Liver (tissue), 9 donors: ENCODE measurements around the gene FKTN. TPM values are rescaled to one million over a fixed set of nuclear protein-coding genes. Genes with fewer than 3 reads are reported as not detected.

Source experiments
- DNase-seq: peaks from one replicate; pipeline ENCODE4 v3.0.0-alpha.2; 2017; ENCODE audit warnings: low spot score
- H3K27ac ChIP-seq, 2 donors: one replicate each; pipeline ENCODE4 v1.7.0; 2013; ENCODE audit warnings: inconsistent platforms in 2 of 2, low read length in 2 of 2, control low read depth in 1 of 2, low read depth in 1 of 2, mild to moderate bottlenecking in 1 of 2
- H3K27me3 ChIP-seq, 4 donors: one replicate each; pipeline versions ENCODE4 v1.6.1 to v1.7.0; 2013; ENCODE audit warnings: low read length in 3 of 4, inconsistent platforms in 1 of 4, mild to moderate bottlenecking in 1 of 4, moderate library complexity in 1 of 4; ENCODE audit not compliant: control insufficient read depth in 4 of 4, insufficient read depth in 4 of 4
- H3K36me3 ChIP-seq, 4 donors: one replicate each; pipeline versions ENCODE4 v1.6.1 to v1.7.0; 2013; ENCODE audit warnings: low read length in 3 of 4, mild to moderate bottlenecking in 3 of 4, low read depth in 1 of 4, moderate library complexity in 1 of 4; ENCODE audit not compliant: control insufficient read depth in 4 of 4, insufficient read depth in 3 of 4
- H3K4me1 ChIP-seq, 4 donors: one replicate each; pipeline versions ENCODE4 v1.6.1 to v1.7.0; 2013; ENCODE audit warnings: low read length in 3 of 4, mild to moderate bottlenecking in 3 of 4, moderate library complexity in 1 of 4; ENCODE audit not compliant: control insufficient read depth in 4 of 4, insufficient read depth in 4 of 4
- H3K4me3 ChIP-seq, 3 donors: one replicate each; pipeline versions ENCODE4 v1.6.1 to v1.7.0; 2013; ENCODE audit warnings: low read length in 3 of 3, control low read depth in 1 of 3, low read depth in 1 of 3, mild to moderate bottlenecking in 1 of 3
- H3K9ac ChIP-seq, 2 donors: one replicate each; pipeline ENCODE4 v1.7.0; 2013; ENCODE audit warnings: low read length in 2 of 2, mild to moderate bottlenecking in 2 of 2, moderate library complexity in 2 of 2, control low read depth in 1 of 2, low read depth in 1 of 2
- H3K9me3 ChIP-seq, 4 donors: one replicate each; pipeline versions ENCODE4 v1.6.1 to v1.7.0; 2013; ENCODE audit warnings: low read length in 3 of 4; ENCODE audit not compliant: control insufficient read depth in 4 of 4
- EGR1 ChIP-seq, 2 donors: IDR thresholded peaks; 2 replicates each; pipeline ENCODE4 v1.6.1; 2016 to 2018; ENCODE audit warnings: antibody characterized with exemption in 2 of 2, low read depth in 2 of 2
- FOXA1 ChIP-seq: IDR thresholded peaks from 2 replicates; pipeline ENCODE4 v1.6.1; 2016; ENCODE audit warnings: antibody characterized with exemption
- NR2F2 ChIP-seq: IDR thresholded peaks from 2 replicates; pipeline ENCODE4 v1.6.1; 2016; ENCODE audit warnings: antibody characterized with exemption
- RAD21 ChIP-seq, 2 donors: IDR thresholded peaks; 2 replicates each; pipeline ENCODE4 v1.6.1; 2016; ENCODE audit warnings: antibody characterized with exemption in 2 of 2, mild to moderate bottlenecking in 2 of 2
- SP1 ChIP-seq: IDR thresholded peaks from 2 replicates; pipeline ENCODE4 v1.6.1; 2018; ENCODE audit warnings: antibody characterized with exemption, mild to moderate bottlenecking
- YY1 ChIP-seq: IDR thresholded peaks from 2 replicates; pipeline ENCODE4 v1.6.1; 2016; ENCODE audit warnings: antibody characterized with exemption, mild to moderate bottlenecking
- WGBS: extraction: QIAGEN DNeasy Blood & Tissue Kit; methylation state at CpG from one replicate; pipeline ENCODE4 v1.1.7; 2013; 5-methylcytosine and 5-hydroxymethylcytosine counted together
- polyA plus RNA-seq, 2 donors: library from polyadenylated mRNA; stranded (reverse) in 1 of 2; unstranded in 1 of 2; fragments of 200-250 nt in 1 of 2; fragments of >200 nt in 1 of 2; fragmentation: Nextera tagmentation in 1 of 2; extraction: Ambion mirVana in 1 of 2; gene quantifications; one replicate each; pipeline versions ENCODE4 v1.2.1 to v1.2.3, GENCODE V29; 2013 to 2015
- total RNA-seq, 2 donors: library from RNA; depleted of rRNA; stranded (reverse); fragments of >200 nt; gene quantifications; one replicate each; pipeline ENCODE4 v1.2.3, GENCODE V29; 2014
- TF ChIP-seq, protein P1 (sequence below): IDR thresholded peaks from 2 replicates; pipeline ENCODE4 v1.6.1; 2016; ENCODE audit warnings: antibody characterized with exemption, mild to moderate bottlenecking
- donor health status: healthy.
- donor health status: healthy.
- donor health status: healthy.
- donor health status: healthy.
- donor health status: healthy.

The FKTN gene
- total and polyA plus RNA-seq, 4 donors, result 2.0 to 8.7 (median 4.5) TPM

DNA sequence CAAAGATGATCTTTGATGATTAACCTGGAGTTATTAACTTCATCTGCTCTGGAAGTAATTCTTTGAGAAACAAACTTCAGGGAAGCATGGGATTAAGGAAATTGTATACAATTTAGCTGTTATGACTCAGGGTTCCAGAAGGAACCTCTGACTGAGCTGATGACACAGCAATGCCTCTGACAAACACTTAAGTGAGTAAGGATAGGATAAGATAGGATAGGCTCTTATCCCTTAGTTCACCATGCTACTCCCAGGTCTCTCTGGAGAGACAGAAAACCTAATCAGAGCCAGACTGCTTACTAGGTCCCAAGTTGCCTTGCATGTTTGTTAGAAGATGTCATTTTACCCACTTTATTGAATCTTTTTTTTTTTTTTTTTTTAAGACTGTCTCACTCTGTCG, 123.8 kb downstream of the FKTN start:
- Histone ChIP-seq H3K27ac (no peak overlapping the region), H3K4me1 (peaks cover 0 to 20% (median 9%) of the 10 kb centered on the region in 4 donors), H3K4me3 (no peak overlapping the region), H3K36me3 (no peaks in the 10 kb centered on the region), H3K27me3 (no peaks in the 10 kb centered on the region), H3K9ac (no peak overlapping the region), H3K9me3 (no peaks in the 10 kb centered on the region)
- DNase-seq, result no peak
- 95% methylated on average over 1 of the region's 1 CpG for WGBS
- TF ChIP-seq SP1 (no peak), YY1 (no peak), RAD21 (IDR thresholded peaks at IDR 0.05) (no peak), EGR1 (IDR thresholded peaks at IDR 0.05; ENCODE audit: low read depth in 2 of 2) (no peak)

DNA sequence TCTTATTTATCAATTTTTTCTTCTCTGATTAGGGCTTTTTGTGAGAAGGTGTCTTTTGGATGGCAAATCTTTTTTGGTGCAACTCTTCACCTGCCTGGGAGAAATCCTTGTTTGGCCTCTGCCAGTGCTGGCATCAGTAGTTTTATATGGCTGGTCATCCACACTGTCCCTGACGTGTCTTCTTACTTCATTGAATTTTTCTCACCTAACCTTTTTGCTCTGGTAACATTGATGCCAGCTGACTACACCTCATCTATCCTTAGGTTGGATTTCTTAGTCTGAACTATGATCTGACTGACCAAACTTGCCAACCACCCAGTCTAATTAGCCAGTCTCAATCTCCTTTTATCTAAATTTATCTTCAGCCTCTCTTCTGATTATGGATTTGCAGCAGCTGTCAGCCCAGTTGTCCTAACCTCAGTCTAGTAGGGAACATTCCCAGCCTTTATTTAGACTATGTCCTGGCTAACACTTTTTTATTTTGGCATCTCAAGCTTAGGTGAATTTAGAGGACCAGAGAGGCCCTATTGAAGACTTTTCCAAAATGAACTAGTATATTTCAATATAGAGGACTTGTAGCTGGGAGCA, 125.9 kb downstream of the FKTN start:
- H3K27me3 ChIP-seq, result no peaks in the 10 kb centered on the region
- no peak overlapping the region for H3K27ac ChIP-seq
- no peaks in the 10 kb centered on the region for H3K36me3 ChIP-seq
- H3K4me1 ChIP-seq, result peaks cover 0 to 6% (median 5%) of the 10 kb centered on the region in 4 donors
- H3K9me3 ChIP-seq, result no peaks in the 10 kb centered on the region
- 88% methylated on average over 1 of the region's 1 CpG for WGBS
- H3K4me3 ChIP-seq, result no peak overlapping the region
- TF ChIP-seq NR2F2, result no peak
- DNase-seq, result no peak
- no peak overlapping the region for H3K9ac ChIP-seq

DNA sequence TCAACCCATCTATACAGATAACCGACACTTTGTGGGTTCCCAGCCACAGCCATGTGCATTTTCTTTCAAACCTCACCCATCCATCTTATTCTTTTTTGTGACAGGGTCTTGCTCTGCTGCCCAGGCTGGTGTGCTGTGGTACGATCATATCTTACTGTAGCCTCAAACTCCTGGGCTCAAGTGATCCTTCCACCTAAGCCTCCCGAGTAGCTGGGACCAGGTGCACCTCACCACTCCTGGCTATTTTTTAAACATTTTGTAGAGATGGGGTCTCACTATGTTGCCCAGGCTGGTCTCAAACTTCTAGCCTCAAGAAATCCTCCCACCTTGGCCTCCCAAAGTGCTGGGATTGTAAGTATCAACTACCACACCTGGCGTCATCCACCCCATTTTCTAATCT, 129.0 kb downstream of the FKTN start:
- H3K27ac ChIP-seq, result no peak overlapping the region
- WGBS, result 97% methylated on average over 4 of the region's 4 CpGs
- H3K9me3 ChIP-seq, result no peaks in the 10 kb centered on the region
- no peak for DNase-seq
- no peaks in the 10 kb centered on the region for H3K4me1 ChIP-seq
- H3K9ac ChIP-seq, result no peak overlapping the region
- H3K27me3 ChIP-seq, result no peaks in the 10 kb centered on the region
- TF ChIP-seq FOXA1, result no peak
- TF ChIP-seq, protein P1, sequence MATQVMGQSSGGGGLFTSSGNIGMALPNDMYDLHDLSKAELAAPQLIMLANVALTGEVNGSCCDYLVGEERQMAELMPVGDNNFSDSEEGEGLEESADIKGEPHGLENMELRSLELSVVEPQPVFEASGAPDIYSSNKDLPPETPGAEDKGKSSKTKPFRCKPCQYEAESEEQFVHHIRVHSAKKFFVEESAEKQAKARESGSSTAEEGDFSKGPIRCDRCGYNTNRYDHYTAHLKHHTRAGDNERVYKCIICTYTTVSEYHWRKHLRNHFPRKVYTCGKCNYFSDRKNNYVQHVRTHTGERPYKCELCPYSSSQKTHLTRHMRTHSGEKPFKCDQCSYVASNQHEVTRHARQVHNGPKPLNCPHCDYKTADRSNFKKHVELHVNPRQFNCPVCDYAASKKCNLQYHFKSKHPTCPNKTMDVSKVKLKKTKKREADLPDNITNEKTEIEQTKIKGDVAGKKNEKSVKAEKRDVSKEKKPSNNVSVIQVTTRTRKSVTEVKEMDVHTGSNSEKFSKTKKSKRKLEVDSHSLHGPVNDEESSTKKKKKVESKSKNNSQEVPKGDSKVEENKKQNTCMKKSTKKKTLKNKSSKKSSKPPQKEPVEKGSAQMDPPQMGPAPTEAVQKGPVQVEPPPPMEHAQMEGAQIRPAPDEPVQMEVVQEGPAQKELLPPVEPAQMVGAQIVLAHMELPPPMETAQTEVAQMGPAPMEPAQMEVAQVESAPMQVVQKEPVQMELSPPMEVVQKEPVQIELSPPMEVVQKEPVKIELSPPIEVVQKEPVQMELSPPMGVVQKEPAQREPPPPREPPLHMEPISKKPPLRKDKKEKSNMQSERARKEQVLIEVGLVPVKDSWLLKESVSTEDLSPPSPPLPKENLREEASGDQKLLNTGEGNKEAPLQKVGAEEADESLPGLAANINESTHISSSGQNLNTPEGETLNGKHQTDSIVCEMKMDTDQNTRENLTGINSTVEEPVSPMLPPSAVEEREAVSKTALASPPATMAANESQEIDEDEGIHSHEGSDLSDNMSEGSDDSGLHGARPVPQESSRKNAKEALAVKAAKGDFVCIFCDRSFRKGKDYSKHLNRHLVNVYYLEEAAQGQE, result no peak
- H3K4me3 ChIP-seq, result no peak overlapping the region
- H3K36me3 ChIP-seq, result no peaks in the 10 kb centered on the region

Other genes with a start within 250 kb of the FKTN start
- 1 to 10 TPM; 2.8 to 3.6 TPM for gene FSD1L, start 110.1 kb upstream of the FKTN start, total RNA-seq
- gene FSD1L, start 110.1 kb upstream of the FKTN start, polyA plus RNA-seq, result 1 to 10 TPM in 1 of 2 donors, under 1 TPM in 1; 0.38 to 1.0 TPM
- under 1 TPM in 1 of 2 donors, not detected in 1; 0.19 TPM for gene TAL2, start 104.3 kb downstream of the FKTN start, total RNA-seq
- under 1 TPM in 1 of 2 donors, not detected in 1; 0.20 TPM for gene TAL2, start 104.3 kb downstream of the FKTN start, polyA plus RNA-seq
- gene TMEM38B, start 136.4 kb downstream of the FKTN start, total RNA-seq, result 10 to 100 TPM in 1 of 2 donors, 1 to 10 TPM in 1; 7.4 to 21.6 TPM
- gene TMEM38B, start 136.4 kb downstream of the FKTN start, polyA plus RNA-seq, result 10 to 100 TPM in 1 of 2 donors, 1 to 10 TPM in 1; 7.9 to 10.4 TPM